GM21360 (cell line): Measurements from ENCODE around the gene DPEP3.
"Not testable (repeated sequence)": the region's sequence is repeated elsewhere in the genome, so short reads cannot be mapped to it uniquely, and the experiment has no call there.

Source experiments
- ATAC-seq: cut with Tn5 transposase; IDR thresholded peaks from one replicate; pipeline ENCODE4 v1.9.1; 2021; ENCODE audit warnings: mild to moderate bottlenecking, moderate library complexity; ENCODE audit not compliant: unreplicated experiment

Gene DPEP3

GRCh38 chr16:67979955-67980678 is at the start of gene DPEP3:
Gene DPEP3, minus strand, starts transcription at chr16:67980499. Its CDS starts 119 bp downstream, at chr16:67980380.
- ATAC-seq = no peak

DNA sequence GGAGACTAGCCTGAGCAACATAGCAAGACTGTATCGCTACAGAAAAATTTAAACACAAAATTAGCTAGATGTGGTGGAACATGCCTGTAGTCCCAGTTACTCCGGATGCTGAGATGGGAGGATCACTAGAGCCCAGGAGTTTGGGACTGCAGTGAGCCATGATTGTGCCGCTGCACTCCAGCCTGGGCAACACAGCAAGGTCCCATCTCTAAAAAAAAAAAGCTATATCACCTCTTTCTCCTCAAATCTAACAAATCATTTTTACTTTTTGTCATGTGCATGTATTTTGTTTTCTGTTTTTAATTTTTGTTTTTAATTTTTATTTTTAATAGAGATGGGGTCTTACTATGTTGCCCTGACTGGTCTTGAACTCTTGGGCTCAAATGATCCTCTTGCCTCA is 48.7 kb upstream of the DPEP3 start:
- ATAC-seq = no peak

- peak; percentile 66 for ATAC-seq
Measured at GRCh38 chr16:68022728-68023537, 42.6 kb upstream of the DPEP3 start, which contains the start of the genes DDX28 and DUS2. Gene DDX28, minus strand, starts transcription at chr16:68023232. Its CDS starts 30 bp downstream, at chr16:68023202. Gene DUS2, plus strand, starts transcription at chr16:68023284. Its CDS starts 14,740 bp downstream, at chr16:68038024.

- no peak for ATAC-seq
Measured at GRCh38 chr16:68022278-68022727, 42.0 kb upstream of the DPEP3 start.

GRCh38 chr16:68021490-68021889 is 41.2 kb upstream of the DPEP3 start:
- ATAC-seq = no peak

GRCh38 chr16:68019167-68019680 is 38.9 kb upstream of the DPEP3 start:
- ATAC-seq = no peak

DNA sequence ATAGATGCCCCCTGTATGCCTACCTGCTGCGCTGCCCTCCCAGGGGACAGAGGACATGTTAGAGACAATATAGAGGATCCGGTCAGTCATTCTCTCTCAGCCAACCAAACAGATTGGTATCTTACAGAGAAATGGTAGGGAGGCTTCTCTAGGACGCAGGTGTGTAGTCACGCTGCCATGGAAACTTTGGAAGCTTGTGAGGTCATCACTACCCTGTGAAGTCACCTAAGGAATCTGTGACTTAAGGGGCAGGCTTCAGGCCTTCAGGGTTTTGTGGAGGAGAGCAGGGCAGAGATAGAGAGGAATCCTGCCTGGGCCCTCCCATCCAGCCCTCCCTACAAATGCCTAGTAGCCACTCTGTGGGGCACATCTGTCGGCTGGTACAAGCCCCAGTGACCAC is 35.4 kb upstream of the DPEP3 start, which contains the start of gene DPEP2NB:
Gene DPEP2NB (minus strand): TSS at position 231 of the 400 bp plus-strand sequence. CDS start 141 bp downstream, at position 90.
- ATAC-seq = no peak

GRCh38 chr16:68013440-68013839 is 33.1 kb upstream of the DPEP3 start:
- no peak for ATAC-seq

GRCh38 chr16:68009872-68010271 is 29.6 kb upstream of the DPEP3 start:
- ATAC-seq = not testable (repeated sequence)

- no peak for ATAC-seq
Measured at GRCh38 chr16:68009157-68009735, 28.9 kb upstream of the DPEP3 start.

DNA sequence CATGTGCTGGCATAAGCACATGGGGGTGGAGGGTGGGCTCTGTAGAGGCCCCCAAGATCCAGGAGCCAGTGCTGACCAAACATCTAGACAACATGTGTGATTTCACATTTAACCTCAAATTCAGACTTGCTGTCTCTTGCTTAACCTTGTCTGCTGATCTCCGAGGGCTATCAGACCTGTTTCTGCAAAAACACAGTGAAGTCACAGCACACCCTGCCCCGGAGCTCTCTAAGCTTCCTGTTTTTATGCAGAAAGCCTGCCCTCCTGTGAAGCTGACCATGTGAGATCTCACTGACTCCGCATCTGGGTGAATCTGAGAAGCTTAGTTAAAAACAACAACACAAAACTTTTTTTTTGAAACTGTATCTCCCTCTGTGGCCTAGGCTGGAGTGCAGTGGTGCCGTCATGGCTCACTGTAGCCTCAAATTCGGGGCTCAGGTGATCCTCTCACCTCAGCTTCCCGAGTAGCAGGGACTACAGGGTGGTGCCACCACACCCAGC is 25.5 kb upstream of the DPEP3 start:
- ATAC-seq = no peak

DNA sequence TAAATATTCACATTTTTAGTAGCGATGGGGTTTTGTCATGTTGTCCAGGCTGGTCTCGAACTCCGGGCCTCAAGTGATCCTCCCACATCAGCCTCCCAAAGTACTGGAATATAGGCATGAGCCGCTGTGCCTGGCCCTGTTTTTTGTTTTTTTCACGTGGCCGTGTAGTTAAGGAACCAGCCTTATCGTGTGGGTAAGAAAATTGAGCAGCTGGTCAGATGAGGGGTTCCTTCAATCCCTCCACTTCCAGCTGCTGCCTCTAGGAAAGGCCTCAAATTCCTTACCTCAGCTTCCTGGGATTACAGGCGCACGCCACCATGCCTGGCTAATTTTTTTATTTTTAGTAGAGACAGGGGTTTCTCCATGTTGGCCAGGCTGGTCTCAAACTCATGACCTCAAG is 24.9 kb upstream of the DPEP3 start:
- no peak for ATAC-seq

- no peak for ATAC-seq
Measured at GRCh38 chr16:68003031-68003430, 22.7 kb upstream of the DPEP3 start.

- no peak for ATAC-seq
Measured at GRCh38 chr16:68000450-68000849, 20.2 kb upstream of the DPEP3 start.

DNA sequence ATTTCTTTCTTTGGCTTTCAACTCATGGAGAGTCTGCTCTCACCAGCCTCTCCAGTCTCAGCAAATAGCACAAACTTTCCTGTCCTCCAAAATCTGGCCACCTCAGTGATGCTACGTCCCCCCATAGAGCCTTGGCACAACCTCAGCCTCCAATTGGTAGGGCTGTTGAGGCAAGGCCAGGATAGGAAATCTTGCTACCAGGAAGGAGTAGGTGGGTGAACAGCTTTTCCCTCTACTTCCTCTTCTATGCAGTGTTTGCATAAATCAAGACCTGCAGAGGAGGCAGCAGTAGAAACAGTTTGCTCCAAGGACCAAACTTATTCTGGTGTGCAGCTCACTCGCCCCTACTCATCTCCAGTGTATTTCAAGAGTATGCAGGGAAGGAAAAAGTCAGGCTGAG is 19.7 kb upstream of the DPEP3 start:
- no peak for ATAC-seq

GRCh38 chr16:67998779-67999688 is 18.7 kb upstream of the DPEP3 start, which contains the start of gene DPEP2:
Gene DPEP2, minus strand, starts transcription at chr16:67999484. Its CDS starts 6,272 bp downstream, at chr16:67993212.
- ATAC-seq = not testable (repeated sequence)

DNA sequence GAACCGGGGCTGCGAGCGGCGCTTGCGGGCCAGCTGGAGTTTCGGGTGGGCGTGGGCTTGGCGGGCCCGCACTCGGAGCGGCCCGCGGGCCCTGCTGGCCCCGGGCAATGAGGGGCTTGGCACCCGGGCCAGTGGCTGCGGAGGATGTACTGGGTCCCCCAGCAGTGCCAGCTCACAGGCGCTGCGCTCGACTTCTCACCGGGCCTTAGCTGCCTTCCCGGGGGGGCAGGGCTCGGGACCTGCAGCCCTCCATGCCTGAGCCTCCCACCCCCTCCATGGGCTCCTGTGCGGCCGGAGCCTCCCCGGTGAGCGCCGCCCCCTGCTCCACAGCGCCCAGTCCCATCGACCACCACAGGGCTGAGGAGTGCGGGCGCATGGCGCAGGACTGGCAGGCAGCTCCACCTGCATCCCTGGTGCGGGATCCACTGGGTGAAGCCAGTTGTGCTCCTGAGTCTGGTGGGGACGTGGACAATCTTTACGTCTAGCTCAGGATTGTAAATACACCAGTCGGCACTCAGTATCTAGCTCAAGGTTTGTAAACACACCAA is 18.0 kb upstream of the DPEP3 start:
- not testable (repeated sequence) for ATAC-seq

- ATAC-seq = no peak
Measured at GRCh38 chr16:67996666-67997065, 16.4 kb upstream of the DPEP3 start.

DNA sequence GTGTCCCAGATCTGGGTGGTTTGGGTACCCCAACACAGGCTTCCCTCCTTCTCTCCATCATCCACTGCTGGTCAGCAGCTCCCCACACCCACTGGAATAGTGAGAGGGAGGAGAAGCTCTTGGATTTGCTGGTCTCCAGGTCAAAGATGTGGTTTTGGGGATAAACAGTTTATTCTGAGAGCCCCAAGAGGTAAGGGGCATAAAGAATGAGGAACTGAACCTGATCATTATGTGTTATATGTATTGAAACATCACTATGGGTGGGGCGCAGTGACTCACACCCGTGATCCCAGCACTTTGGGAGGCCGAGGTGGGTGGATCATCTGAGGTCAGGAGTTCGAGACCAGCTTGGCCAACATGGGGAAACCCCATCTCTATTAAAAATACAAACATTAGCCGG is 15.1 kb upstream of the DPEP3 start:
- ATAC-seq = no peak
